ENCODE results near the gene ITM2C.

ITM2C gene

GRCh38 chr2:230866756-230867523 lies 2.2 kb downstream of the ITM2C start (continued):
- TF ChIP-seq, protein P1, sequence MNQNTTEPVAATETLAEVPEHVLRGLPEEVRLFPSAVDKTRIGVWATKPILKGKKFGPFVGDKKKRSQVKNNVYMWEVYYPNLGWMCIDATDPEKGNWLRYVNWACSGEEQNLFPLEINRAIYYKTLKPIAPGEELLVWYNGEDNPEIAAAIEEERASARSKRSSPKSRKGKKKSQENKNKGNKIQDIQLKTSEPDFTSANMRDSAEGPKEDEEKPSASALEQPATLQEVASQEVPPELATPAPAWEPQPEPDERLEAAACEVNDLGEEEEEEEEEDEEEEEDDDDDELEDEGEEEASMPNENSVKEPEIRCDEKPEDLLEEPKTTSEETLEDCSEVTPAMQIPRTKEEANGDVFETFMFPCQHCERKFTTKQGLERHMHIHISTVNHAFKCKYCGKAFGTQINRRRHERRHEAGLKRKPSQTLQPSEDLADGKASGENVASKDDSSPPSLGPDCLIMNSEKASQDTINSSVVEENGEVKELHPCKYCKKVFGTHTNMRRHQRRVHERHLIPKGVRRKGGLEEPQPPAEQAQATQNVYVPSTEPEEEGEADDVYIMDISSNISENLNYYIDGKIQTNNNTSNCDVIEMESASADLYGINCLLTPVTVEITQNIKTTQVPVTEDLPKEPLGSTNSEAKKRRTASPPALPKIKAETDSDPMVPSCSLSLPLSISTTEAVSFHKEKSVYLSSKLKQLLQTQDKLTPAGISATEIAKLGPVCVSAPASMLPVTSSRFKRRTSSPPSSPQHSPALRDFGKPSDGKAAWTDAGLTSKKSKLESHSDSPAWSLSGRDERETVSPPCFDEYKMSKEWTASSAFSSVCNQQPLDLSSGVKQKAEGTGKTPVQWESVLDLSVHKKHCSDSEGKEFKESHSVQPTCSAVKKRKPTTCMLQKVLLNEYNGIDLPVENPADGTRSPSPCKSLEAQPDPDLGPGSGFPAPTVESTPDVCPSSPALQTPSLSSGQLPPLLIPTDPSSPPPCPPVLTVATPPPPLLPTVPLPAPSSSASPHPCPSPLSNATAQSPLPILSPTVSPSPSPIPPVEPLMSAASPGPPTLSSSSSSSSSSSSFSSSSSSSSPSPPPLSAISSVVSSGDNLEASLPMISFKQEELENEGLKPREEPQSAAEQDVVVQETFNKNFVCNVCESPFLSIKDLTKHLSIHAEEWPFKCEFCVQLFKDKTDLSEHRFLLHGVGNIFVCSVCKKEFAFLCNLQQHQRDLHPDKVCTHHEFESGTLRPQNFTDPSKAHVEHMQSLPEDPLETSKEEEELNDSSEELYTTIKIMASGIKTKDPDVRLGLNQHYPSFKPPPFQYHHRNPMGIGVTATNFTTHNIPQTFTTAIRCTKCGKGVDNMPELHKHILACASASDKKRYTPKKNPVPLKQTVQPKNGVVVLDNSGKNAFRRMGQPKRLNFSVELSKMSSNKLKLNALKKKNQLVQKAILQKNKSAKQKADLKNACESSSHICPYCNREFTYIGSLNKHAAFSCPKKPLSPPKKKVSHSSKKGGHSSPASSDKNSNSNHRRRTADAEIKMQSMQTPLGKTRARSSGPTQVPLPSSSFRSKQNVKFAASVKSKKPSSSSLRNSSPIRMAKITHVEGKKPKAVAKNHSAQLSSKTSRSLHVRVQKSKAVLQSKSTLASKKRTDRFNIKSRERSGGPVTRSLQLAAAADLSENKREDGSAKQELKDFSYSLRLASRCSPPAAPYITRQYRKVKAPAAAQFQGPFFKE (tag by site-specific recombination; IDR thresholded peaks at IDR 0.05; ENCODE audit: borderline replicate concordance), result no peak
- no peak for TF ChIP-seq ZNF624 (tag by site-specific recombination; IDR thresholded peaks at IDR 0.05)
- TF ChIP-seq ZNF623 (tag by site-specific recombination; IDR thresholded peaks at IDR 0.05), result no peak
- TF ChIP-seq PRDM10 (tag by site-specific recombination; IDR thresholded peaks at IDR 0.05), result peak; percentile 72
- TF ChIP-seq ZNF510 (tag by site-specific recombination; IDR thresholded peaks at IDR 0.05; ENCODE audit: insufficient replicate concordance), result no peak
- TF ChIP-seq, protein P2, sequence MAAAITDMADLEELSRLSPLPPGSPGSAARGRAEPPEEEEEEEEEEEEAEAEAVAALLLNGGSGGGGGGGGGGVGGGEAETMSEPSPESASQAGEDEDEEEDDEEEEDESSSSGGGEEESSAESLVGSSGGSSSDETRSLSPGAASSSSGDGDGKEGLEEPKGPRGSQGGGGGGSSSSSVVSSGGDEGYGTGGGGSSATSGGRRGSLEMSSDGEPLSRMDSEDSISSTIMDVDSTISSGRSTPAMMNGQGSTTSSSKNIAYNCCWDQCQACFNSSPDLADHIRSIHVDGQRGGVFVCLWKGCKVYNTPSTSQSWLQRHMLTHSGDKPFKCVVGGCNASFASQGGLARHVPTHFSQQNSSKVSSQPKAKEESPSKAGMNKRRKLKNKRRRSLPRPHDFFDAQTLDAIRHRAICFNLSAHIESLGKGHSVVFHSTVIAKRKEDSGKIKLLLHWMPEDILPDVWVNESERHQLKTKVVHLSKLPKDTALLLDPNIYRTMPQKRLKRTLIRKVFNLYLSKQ (tag by site-specific recombination; IDR thresholded peaks at IDR 0.05; ENCODE audit: borderline replicate concordance), result no peak
- TF ChIP-seq ZFP41 (tag by site-specific recombination; IDR thresholded peaks at IDR 0.05; ENCODE audit: borderline replicate concordance), result no peak
- TF ChIP-seq HOXA7 (CRISPR knock-in tag; IDR thresholded peaks at IDR 0.05; ENCODE audit: borderline replicate concordance), result no peak
- no peak for TF ChIP-seq ZNF521 (tag by site-specific recombination; IDR thresholded peaks at IDR 0.05)
- TF ChIP-seq, protein P3, sequence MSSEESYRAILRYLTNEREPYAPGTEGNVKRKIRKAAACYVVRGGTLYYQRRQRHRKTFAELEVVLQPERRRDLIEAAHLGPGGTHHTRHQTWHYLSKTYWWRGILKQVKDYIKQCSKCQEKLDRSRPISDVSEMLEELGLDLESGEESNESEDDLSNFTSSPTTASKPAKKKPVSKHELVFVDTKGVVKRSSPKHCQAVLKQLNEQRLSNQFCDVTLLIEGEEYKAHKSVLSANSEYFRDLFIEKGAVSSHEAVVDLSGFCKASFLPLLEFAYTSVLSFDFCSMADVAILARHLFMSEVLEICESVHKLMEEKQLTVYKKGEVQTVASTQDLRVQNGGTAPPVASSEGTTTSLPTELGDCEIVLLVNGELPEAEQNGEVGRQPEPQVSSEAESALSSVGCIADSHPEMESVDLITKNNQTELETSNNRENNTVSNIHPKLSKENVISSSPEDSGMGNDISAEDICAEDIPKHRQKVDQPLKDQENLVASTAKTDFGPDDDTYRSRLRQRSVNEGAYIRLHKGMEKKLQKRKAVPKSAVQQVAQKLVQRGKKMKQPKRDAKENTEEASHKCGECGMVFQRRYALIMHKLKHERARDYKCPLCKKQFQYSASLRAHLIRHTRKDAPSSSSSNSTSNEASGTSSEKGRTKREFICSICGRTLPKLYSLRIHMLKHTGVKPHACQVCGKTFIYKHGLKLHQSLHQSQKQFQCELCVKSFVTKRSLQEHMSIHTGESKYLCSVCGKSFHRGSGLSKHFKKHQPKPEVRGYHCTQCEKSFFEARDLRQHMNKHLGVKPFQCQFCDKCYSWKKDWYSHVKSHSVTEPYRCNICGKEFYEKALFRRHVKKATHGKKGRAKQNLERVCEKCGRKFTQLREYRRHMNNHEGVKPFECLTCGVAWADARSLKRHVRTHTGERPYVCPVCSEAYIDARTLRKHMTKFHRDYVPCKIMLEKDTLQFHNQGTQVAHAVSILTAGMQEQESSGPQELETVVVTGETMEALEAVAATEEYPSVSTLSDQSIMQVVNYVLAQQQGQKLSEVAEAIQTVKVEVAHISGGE (tag by site-specific recombination; conservative IDR thresholded peaks at IDR 0.05; ENCODE audit: low read depth), result no peak
- no peak for TF ChIP-seq ZFP3 (tag by site-specific recombination; IDR thresholded peaks at IDR 0.05; ENCODE audit: low read depth)
- no peak for TF ChIP-seq ZNF114 (tag by site-specific recombination; IDR thresholded peaks at IDR 0.05)
- no peak for TF ChIP-seq ZNF639 (tag by site-specific recombination; IDR thresholded peaks at IDR 0.05)
- TF ChIP-seq ZNF223 (tag by site-specific recombination; IDR thresholded peaks at IDR 0.05), result no peak
- no peak for TF ChIP-seq ZNF335 (tag by site-specific recombination; conservative IDR thresholded peaks at IDR 0.05)
- TF ChIP-seq KLF7 (tag by site-specific recombination; IDR thresholded peaks at IDR 0.05; ENCODE audit: borderline replicate concordance), result no peak
- TF ChIP-seq ZNF777 (tag by site-specific recombination; IDR thresholded peaks at IDR 0.05; ENCODE audit: borderline replicate concordance), result no peak
- TF ChIP-seq ZNF311 (tag by site-specific recombination; IDR thresholded peaks at IDR 0.05; ENCODE audit: borderline replicate concordance), result no peak
- TF ChIP-seq, protein P4, sequence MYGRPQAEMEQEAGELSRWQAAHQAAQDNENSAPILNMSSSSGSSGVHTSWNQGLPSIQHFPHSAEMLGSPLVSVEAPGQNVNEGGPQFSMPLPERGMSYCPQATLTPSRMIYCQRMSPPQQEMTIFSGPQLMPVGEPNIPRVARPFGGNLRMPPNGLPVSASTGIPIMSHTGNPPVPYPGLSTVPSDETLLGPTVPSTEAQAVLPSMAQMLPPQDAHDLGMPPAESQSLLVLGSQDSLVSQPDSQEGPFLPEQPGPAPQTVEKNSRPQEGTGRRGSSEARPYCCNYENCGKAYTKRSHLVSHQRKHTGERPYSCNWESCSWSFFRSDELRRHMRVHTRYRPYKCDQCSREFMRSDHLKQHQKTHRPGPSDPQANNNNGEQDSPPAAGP (tag by site-specific recombination; IDR thresholded peaks at IDR 0.05), result no peak
- no peak for TF ChIP-seq ZNF138 (tag by site-specific recombination; IDR thresholded peaks at IDR 0.05; ENCODE audit: borderline replicate concordance)
- TF ChIP-seq ZNF600 (tag by site-specific recombination; IDR thresholded peaks at IDR 0.05), result no peak

All from HEK293 (cell line).